Fibroblast of skin of left biceps (primary cell): ENCODE measurements around the gene U2AF2.
"Not testable (repeated sequence)": the region's sequence is repeated elsewhere in the genome, so short reads cannot be mapped to it uniquely, and the experiment has no call there.

Source experiments
- DNase-seq, 2 experiments: peaks; one replicate each; pipeline ENCODE4 v3.0.0-alpha.2; 2013; ENCODE audit warnings: low read depth in 2 of 2

U2AF2 gene

DNA sequence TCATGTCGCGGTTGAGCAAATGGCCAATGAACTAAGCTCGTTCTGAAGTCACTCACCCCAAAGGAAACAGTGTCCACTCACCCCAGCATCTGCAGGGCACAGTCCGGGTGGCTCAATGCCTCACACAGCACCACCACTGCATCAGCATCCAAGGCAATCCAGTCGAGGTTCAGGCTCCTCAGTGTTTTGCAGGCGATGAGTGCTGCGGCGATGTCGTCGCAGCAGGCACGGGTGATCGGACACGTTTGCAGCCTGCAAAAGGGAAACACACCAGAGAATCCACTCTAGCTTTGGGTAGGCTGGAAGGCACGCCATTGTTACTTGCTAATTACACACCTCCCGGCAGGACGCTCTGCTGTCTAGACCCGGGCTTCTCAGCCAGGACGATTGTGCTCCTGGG lies 56.9 kb downstream of the U2AF2 start:
- no peak for DNase-seq

- no peak for DNase-seq
Measured at GRCh38 chr19:55712804-55713631, 58.2 kb downstream of the U2AF2 start.

DNA sequence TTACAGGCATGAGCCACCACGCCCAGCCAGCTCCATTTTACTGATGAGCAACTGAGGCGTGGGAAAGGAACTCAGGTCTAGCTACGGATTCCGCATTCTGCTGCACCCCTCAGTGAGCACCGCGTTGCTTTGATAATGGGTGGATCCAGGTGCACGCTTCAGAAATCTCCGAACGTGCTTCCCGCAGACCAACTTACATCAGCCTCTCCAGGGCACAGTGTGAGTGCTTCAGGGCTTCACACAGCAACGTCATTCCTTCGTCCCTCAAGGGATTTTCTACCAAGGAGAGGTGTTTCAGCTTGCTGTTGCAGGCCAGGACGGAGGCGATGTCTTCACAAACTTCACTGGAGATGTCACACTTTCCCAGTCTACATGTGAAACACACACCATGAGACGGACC lies 61.7 kb downstream of the U2AF2 start:
- no peak for DNase-seq

DNA sequence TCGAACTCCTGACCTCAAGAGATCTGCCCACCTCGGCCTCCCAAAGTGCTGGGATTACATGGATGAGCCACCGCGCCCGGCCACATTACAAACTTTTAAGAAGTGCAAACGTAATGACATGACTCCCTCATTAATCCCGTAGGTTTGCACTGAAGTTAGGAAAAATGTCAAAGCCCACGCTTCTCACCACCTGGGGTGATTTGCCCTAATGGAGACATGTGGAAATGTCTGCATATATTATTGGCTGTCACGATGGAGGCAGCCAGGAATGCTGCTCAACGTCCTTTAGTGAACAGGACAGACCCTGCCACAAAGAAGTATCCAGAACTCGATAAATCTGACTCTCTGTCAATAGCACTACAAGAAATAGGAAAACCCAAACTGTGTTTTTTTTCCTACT lies 62.4 kb downstream of the U2AF2 start:
- no peak for DNase-seq

GRCh38 chr19:55717879-55718711 lies 63.3 kb downstream of the U2AF2 start:
- not testable (repeated sequence) for DNase-seq

DNA sequence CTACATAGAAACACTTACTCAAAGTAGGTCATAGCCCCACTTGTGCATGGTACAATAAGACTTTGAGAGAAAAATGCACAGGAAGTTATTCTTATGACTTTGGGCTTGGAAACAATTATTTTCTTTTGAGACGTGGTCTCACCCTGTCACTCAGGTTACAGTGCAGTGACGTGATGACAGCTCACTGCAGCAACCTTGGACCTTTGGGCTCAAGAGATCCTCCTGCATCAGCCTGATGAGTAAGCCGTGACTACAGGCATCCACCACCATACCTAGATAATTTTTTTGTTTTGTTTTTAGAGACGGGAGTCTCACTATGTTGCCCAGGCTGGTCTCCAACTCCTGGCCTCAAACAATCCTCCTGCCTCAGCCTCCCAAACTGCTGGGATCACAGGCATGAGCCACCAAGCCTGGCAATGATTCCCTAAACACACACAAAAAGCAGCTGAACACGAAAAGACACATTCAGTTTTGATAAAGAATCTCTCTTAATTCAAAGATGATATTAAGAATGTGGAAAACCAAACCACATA lies 65.4 kb downstream of the U2AF2 start:
- DNase-seq: no peak

GRCh38 chr19:55720801-55721200 lies 66.0 kb downstream of the U2AF2 start:
- DNase-seq: no peak

- no peak for DNase-seq
Measured at GRCh38 chr19:55723491-55723890, 68.7 kb downstream of the U2AF2 start.
